A549 (cell line): ENCODE data around the gene QARS1.

ENCODE experiments used
- BHLHE40 ChIP-seq: IDR thresholded peaks from 2 replicates; pipeline ENCODE4 v1.6.1; 2012; ENCODE audit warnings: low read depth, low read length, inconsistent platforms
- ESRRA ChIP-seq: fragments of 150-350 bp; IDR thresholded peaks from 2 replicates; pipeline ENCODE4 v1.6.1; 2014; ENCODE audit warnings: mild to moderate bottlenecking, low read length, borderline replicate concordance
- HOXB13 ChIP-seq: fragments of 250-450 bp; sonication (Bioruptor Pico); IDR thresholded peaks from 2 replicates; pipeline ENCODE4 v1.5.0; 2020; ENCODE audit warnings: low read depth, mild to moderate bottlenecking, moderate library complexity
- JUN ChIP-seq, 2 experiments: fragments of >200 bp; sonication (Bioruptor Twin); formaldehyde crosslinking; IDR thresholded peaks; 2 replicates in 1 of 2; 3 replicates in 1 of 2; pipeline ENCODE4 v1.6.1; 2016 to 2017
- MAX ChIP-seq: IDR thresholded peaks from 2 replicates; pipeline ENCODE4 v1.6.1; 2012
- POLR2A ChIP-seq: IDR thresholded peaks from 2 replicates; pipeline ENCODE4 v1.6.1; 2012; ENCODE audit warnings: mild to moderate bottlenecking, low read length
- POLR2AphosphoS2 ChIP-seq: conservative IDR thresholded peaks from 2 replicates; pipeline ENCODE4 v1.6.1; 2012; ENCODE audit warnings: low read length, improper control_type of control experiment, inconsistent platforms
- RAD21 ChIP-seq, 2 experiments: fragments of >200 bp in 1 of 2; sonication (Bioruptor Twin) in 1 of 2; formaldehyde crosslinking in 1 of 2; IDR thresholded peaks in 1 of 2; conservative IDR thresholded peaks in 1 of 2; 2 replicates in 1 of 2; 3 replicates in 1 of 2; pipeline ENCODE4 v1.6.1; 2012 to 2018; ENCODE audit warnings: inconsistent platforms in 1 of 2
- RFX5 ChIP-seq: fragments of 450-650 bp; IDR thresholded peaks from 2 replicates; pipeline ENCODE4 v1.7.1; 2014; ENCODE audit warnings: antibody characterized with exemption, mild to moderate bottlenecking, moderate library complexity
- TF ChIP-seq, protein P1 (sequence below): fragments of >200 bp; sonication (Bioruptor Twin); formaldehyde crosslinking; IDR thresholded peaks from 3 replicates; pipeline ENCODE4 v1.5.1; 2016
- TF ChIP-seq, protein P2 (sequence below): IDR thresholded peaks from 2 replicates; pipeline ENCODE4 v1.6.1; 2012
- TF ChIP-seq, protein P3 (sequence below): fragments of 150-350 bp; IDR thresholded peaks from 2 replicates; pipeline ENCODE4 v1.6.1; 2014; ENCODE audit warnings: low read depth, mild to moderate bottlenecking, low read length

DNA sequence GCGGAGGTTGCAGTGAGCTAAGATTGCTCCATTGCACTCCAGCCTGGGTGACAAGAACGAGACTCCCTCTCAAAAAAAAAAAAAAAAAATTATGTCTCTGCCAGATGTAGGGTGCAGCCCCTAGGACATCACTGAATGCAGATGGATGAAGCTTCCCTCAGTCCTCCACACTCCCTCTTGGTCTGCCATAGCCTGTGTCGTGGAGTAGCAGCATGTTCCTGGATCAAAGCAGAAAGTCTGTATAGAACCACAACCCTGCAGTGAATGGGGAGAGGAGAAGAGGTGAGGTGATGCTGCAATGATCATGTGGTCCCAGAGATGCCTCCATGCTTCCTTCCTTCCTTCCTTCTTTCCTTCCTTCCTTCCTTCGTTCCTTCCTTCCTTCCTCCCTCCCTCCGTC, 43.6 kb upstream of the QARS1 start:
- no peak for TF ChIP-seq POLR2A
- TF ChIP-seq, protein P1, sequence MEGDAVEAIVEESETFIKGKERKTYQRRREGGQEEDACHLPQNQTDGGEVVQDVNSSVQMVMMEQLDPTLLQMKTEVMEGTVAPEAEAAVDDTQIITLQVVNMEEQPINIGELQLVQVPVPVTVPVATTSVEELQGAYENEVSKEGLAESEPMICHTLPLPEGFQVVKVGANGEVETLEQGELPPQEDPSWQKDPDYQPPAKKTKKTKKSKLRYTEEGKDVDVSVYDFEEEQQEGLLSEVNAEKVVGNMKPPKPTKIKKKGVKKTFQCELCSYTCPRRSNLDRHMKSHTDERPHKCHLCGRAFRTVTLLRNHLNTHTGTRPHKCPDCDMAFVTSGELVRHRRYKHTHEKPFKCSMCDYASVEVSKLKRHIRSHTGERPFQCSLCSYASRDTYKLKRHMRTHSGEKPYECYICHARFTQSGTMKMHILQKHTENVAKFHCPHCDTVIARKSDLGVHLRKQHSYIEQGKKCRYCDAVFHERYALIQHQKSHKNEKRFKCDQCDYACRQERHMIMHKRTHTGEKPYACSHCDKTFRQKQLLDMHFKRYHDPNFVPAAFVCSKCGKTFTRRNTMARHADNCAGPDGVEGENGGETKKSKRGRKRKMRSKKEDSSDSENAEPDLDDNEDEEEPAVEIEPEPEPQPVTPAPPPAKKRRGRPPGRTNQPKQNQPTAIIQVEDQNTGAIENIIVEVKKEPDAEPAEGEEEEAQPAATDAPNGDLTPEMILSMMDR, result no peak
- TF ChIP-seq ESRRA, result no peak
- TF ChIP-seq RAD21 (conservative IDR thresholded peaks at IDR 0.05 in 1 of 2, IDR thresholded peaks at IDR 0.05 in 1 of 2), result no peak
- TF ChIP-seq, protein P2, sequence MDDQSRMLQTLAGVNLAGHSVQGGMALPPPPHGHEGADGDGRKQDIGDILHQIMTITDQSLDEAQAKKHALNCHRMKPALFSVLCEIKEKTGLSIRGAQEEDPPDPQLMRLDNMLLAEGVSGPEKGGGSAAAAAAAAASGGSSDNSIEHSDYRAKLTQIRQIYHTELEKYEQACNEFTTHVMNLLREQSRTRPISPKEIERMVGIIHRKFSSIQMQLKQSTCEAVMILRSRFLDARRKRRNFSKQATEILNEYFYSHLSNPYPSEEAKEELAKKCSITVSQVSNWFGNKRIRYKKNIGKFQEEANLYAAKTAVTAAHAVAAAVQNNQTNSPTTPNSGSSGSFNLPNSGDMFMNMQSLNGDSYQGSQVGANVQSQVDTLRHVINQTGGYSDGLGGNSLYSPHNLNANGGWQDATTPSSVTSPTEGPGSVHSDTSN, result no peak
- no peak for TF ChIP-seq BHLHE40
- TF ChIP-seq, protein P3, sequence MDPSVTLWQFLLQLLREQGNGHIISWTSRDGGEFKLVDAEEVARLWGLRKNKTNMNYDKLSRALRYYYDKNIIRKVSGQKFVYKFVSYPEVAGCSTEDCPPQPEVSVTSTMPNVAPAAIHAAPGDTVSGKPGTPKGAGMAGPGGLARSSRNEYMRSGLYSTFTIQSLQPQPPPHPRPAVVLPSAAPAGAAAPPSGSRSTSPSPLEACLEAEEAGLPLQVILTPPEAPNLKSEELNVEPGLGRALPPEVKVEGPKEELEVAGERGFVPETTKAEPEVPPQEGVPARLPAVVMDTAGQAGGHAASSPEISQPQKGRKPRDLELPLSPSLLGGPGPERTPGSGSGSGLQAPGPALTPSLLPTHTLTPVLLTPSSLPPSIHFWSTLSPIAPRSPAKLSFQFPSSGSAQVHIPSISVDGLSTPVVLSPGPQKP, result no peak
- TF ChIP-seq HOXB13, result no peak
- no peak for TF ChIP-seq POLR2AphosphoS2
- no peak for TF ChIP-seq MAX
- no peak for TF ChIP-seq JUN (IDR thresholded peaks at IDR 0.05)
- TF ChIP-seq RFX5, result no peak
